NT2/D1 (cell line): ENCODE measurements around the gene CPT2.

Experiments used
- SUZ12 ChIP-seq: IDR thresholded peaks from 2 replicates; pipeline ENCODE4 v1.6.1; 2011; ENCODE audit not compliant: insufficient read length, insufficient read depth; ENCODE audit errors: extremely low read depth
- YY1 ChIP-seq: IDR thresholded peaks from 2 replicates; pipeline ENCODE4 v1.6.1; 2011; ENCODE audit not compliant: insufficient read length, insufficient read depth

GRCh38 chr1:53187401-53187800 is 9.2 kb upstream of the CPT2 start:
- TF ChIP-seq SUZ12 (no peak), YY1 (no peak)
